IPS-18c (cell line): Measurements from ENCODE around the gene GLB1L2.
"Not testable (repeated sequence)": the region's sequence is repeated elsewhere in the genome, so short reads cannot be mapped to it uniquely, and the experiment has no call there.

Experiments used
- H3K4me3 ChIP-seq: 2 replicates; pipeline ENCODE4 v1.7.0; 2013; ENCODE audit warnings: low read depth, mild to moderate bottlenecking, low read length, moderate library complexity; ENCODE audit not compliant: insufficient read depth
- H3K9me3 ChIP-seq: one replicate; pipeline ENCODE4 v1.6.1; 2013; ENCODE audit warnings: mild to moderate bottlenecking, low read length, moderate library complexity; ENCODE audit not compliant: control insufficient read depth, insufficient read depth

GLB1L2 gene

DNA sequence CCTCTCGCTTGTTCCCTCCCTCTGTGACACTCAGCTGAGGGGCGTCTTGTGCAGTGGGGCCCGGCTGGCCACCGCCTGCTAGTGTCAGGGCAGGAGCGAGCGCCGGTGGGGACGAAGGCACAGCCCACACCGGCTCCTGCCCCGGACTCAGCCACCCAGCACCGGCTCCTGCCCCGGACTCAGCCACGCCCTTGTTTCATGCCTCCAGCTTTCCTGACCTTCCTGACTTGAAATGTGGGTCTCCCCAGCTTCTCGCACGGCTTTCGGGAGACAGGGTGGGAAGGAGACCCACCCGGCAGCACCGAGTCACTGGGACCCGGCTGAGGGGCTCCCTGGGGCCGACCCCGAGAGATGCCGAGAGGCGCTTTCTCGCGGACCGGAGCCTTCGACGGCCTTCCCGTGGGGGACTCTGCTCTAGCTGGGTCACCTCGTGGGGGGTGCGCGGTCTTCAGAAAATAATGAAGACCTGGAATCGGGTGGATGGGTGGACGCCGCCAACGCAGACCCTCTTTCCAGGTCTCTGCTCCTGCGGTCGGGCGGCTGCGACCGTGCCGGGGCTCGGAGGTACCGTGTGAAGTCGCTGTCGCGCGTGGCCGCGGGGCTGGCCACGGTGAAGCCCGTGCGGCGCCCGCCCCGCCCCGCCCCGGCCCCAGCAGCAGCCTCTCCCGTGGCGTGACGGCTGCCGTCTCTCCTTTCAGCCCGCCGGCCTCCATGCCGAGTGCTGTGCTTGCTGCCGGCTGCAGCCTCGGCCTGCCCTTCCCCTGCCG is 10.2 kb downstream of the GLB1L2 start:
- Histone ChIP-seq H3K9me3 (peaks cover 2% of the 10 kb centered on the region), H3K4me3 (no peak overlapping the region)

GRCh38 chr11:134342572-134343340 is 11.0 kb downstream of the GLB1L2 start:
- Histone ChIP-seq H3K9me3 (peaks cover 2% of the 10 kb centered on the region), H3K4me3 (no peak overlapping the region)

- Histone ChIP-seq H3K4me3 (no peak overlapping the region), H3K9me3 (peaks cover 2% of the 10 kb centered on the region)
Observed at GRCh38 chr11:134343646-134344045, 11.9 kb downstream of the GLB1L2 start.

- not testable (repeated sequence) for H3K4me3 ChIP-seq, H3K9me3 ChIP-seq
Observed at GRCh38 chr11:134344497-134345236, 12.9 kb downstream of the GLB1L2 start.

- H3K4me3 ChIP-seq = no peak overlapping the region
- peaks cover 2% of the 10 kb centered on the region for H3K9me3 ChIP-seq
Observed at GRCh38 chr11:134345237-134345550, 13.4 kb downstream of the GLB1L2 start.

DNA sequence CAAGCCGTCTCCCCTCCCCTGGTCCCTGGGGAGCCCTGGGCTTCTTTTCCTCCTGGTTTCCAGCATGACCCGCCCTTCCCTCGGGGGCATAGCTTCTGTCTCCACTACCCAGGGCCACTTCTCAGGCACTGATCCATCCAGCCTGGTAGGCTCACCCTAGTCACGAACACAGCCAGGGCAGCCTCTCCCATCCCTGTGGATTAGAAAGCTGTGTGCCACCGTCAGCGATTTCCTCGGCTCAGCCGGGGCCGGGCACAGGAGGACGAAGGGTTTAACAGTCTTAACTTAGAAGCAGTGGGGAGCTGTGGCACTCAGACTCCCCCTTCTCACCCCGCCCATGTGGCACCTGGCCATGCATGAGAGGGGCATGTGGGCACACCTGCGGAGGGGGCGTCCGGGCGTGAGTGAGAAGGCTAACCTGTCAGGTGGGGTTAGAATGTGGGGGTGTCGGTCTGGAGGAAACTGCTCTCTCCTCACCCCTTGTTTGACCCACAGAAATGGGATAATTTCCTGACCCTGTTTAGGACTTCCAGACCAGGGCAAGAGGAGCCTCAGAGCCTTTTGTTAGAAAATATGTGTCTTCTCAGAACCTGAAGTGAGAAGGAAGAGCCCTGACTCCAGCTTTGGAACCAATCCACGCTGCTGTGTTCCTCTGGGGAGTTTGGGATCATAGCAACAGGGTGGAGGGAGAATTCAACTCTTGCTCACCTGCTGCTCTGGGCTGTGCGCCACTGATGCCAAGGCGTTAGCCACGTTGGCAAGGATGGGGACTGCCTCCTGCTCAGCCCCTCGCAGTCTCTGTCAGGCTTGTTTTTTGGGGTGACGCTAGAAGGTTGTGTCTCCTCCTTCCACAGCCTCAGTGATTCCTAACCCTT is 14.6 kb downstream of the GLB1L2 start:
- Histone ChIP-seq H3K9me3 (peaks cover 2% of the 10 kb centered on the region), H3K4me3 (no peak overlapping the region)

- H3K9me3 ChIP-seq = peaks cover 2% of the 10 kb centered on the region
- no peak overlapping the region for H3K4me3 ChIP-seq
Observed at GRCh38 chr11:134346976-134347350, 15.2 kb downstream of the GLB1L2 start.

- Histone ChIP-seq H3K9me3 (peaks cover 2% of the 10 kb centered on the region), H3K4me3 (no peak overlapping the region)
Observed at GRCh38 chr11:134347441-134347840, 15.7 kb downstream of the GLB1L2 start.

DNA sequence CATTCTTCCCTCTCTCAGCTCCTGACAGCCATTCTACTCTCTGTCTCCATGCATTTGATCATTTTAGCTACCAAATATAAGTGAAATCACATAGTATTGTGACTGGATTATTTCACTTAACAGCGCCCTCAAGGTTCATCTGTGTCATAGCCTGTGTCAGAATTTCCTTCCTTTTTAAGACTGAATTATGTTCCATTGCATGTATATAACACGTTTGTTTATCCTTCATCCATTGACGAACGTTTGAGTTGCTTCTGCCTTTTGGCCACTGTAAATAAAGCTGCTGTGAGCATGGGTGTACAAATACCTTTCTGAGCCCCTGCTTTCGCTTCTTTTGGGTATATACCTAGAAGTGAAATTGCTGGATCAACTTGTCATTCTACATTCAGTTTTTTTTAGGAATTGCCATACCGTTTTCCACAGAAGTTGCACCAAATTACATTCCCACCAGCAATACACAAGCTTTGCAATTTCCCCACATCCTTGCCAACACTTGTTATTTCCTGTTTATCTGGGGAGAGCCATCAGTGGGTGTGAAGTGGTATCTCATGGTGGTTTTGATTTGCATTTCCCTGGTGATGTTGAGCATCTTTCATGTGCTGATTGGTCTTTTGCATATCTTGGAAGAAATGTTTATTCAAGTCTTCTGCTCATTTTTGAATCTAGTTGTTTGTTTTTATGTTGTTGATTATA is 17.5 kb downstream of the GLB1L2 start:
- Histone ChIP-seq H3K4me3 (no peak overlapping the region), H3K9me3 (no peaks in the 10 kb centered on the region)

DNA sequence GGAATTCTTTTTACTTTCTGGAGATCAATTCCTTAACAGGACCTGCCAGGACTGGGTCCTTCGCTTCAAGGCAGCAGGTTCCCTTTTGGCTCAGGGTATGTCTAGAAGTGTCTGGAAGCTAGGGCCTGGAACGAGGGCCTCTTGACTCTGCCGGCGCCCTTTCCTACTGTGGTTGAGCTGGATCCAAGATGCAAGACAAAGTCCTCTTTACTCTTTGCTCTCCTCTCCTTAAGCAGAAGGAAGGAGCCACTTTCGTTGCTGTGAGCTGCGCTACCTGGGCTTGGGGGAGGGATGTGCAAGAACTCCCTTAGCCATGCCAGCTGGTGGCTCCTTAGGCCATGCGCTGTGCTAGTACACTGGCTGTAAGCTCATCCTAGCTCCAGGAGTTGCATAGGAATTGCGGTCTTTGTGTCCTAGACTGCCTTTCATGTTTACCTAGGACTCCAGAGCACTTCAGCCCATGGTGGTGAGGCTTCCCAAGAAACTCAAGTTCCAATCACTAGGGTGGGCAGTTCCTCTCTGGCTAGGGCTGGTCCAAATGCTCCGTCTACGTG is 18.1 kb downstream of the GLB1L2 start:
- Histone ChIP-seq H3K9me3 (no peaks in the 10 kb centered on the region), H3K4me3 (no peak overlapping the region)

DNA sequence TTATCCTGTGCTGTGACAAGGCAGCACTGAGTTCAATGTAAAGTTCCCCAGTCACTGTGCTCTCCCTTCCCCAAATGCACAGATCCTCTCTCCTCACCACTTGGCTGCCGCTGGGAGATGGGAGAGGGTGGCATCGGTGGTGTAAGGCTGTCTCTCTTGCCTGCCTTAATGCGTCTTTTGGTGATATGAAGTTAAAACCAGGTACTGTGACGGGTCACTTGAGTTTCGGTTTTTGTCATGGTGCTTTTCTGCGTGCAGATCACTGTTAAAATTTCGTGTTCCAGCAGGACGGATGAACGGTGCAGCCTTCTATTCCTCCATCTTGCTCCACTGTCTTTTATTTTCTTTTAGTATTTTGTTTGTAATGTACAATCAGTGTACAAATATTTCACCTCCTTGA is 18.6 kb downstream of the GLB1L2 start:
- H3K4me3 ChIP-seq = no peak overlapping the region

DNA sequence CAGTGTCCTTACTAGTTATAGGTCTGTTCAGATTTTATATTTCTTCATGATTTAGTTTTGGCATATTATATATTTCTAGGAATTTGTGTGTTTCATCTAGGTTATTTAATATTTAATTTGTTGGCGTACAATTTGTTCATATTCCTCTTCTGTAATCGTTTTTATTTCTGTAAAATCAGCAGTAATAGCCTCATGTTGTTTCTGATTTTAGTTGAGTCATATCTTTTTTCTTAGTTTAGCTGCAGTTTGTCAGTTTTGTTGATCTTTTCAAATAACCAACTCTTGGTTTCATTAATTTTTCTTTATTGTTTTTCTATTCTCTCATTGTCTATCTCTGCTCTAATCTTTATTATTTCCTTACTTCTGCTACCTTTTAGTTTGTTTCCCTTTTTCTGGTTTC is 20.3 kb downstream of the GLB1L2 start:
- no peaks in the 10 kb centered on the region for H3K9me3 ChIP-seq
- H3K4me3 ChIP-seq = no peak overlapping the region

More for the DNA sequence above, 18.6 kb downstream of the GLB1L2 start:
- no peaks in the 10 kb centered on the region for H3K9me3 ChIP-seq

DNA sequence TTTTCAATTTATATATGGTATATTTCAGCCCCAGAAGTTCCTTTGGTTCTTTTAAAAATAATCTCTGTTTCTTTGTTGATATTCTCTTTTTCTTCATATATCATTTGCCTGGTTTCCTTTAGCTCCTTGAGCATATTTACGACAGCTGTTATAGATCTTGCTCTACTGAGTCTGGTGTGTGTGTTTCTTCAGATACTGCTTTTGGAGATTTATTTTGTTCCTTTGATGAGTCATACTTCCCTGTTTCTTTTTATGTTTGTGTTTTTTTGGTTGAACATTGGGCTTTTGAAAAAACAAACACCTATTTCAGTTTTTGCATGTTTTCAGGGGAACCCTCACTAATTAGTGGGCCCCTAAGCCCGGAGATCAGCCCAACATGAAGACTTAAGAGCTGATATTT is 23.3 kb downstream of the GLB1L2 start:
- Histone ChIP-seq H3K9me3 (no peaks in the 10 kb centered on the region), H3K4me3 (no peak overlapping the region)

GRCh38 chr11:134355656-134356055 is 23.9 kb downstream of the GLB1L2 start:
- Histone ChIP-seq H3K4me3 (no peak overlapping the region), H3K9me3 (no peaks in the 10 kb centered on the region)

DNA sequence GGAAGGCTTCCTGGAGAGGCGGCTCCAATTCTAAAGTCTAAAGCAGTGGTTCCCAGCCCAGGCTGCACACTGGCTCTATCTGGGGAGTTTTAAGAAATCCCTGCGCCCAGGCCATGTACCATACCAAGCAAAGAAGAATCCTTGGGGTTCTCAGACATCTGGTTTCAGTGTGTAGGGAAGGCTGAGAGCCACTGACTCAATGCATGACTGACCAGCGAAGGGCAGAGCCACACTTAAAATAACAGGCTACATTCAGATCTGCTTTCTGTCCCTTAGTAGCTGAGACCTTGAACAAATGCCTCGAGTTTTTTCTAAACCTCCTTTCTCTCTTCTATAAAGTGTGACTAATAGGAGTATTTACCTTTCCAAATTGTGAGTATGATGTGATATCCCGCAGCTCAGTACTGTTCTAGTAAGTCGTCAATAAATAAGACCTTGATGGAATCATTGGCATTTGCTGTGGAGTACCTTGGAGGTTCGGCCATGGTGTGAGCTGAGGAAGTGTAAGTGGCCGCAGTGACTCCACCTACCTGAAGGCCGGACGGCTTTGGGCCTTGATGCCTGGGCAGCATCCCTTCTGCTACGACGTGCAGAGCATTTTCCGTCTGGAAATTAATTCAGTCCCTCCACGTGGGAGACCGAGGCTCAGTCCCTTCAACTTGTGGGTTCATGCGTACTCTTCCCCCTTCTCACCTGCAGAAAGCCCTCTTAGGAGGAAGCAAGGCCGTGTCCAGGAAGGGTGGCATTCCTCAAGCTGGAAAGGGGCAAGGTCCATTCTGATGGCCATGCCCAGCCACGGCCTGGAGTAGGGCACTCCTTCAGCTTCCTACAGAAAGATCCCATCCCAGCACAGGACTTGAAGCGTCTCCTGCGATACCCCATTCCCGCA is 25.1 kb downstream of the GLB1L2 start:
- Histone ChIP-seq H3K9me3 (peaks cover 2% of the 10 kb centered on the region), H3K4me3 (no peak overlapping the region)

GRCh38 chr11:134357545-134357839 is 25.7 kb downstream of the GLB1L2 start:
- Histone ChIP-seq H3K9me3 (peaks cover 2% of the 10 kb centered on the region), H3K4me3 (no peak overlapping the region)
